OCI-LY7 (cell line): Measurements from ENCODE around the gene METTL18.

Experiments
- CTCF ChIP-seq: fragments of 200-600 bp; sonication (generic); conservative IDR thresholded peaks from 2 replicates; pipeline ENCODE4 v1.5.1; 2014; ENCODE audit warnings: mild to moderate bottlenecking, antibody characterized with exemption, low read length, moderate library complexity, mixed read lengths
- EZH2phosphoT487 ChIP-seq: fragments of 200-600 bp; sonication (generic); IDR thresholded peaks from 2 replicates; pipeline ENCODE4 v1.6.1; 2018; ENCODE audit warnings: low read depth, borderline replicate concordance, mild to moderate bottlenecking, mixed run types, antibody characterized with exemption, low read length, moderate library complexity, mixed read lengths

- TF ChIP-seq CTCF (no peak), EZH2phosphoT487 (no peak)
Measured at GRCh38 chr1:169836198-169836597, 41.5 kb upstream of the METTL18 start.
